HepG2 (cell line): Measurements from ENCODE around the gene PRDX3.
"Not testable (repeated sequence)": the region's sequence is repeated elsewhere in the genome, so short reads cannot be mapped to it uniquely, and the experiment has no call there.

ENCODE experiments used
- KLF6 ChIP-seq: IDR thresholded peaks from 2 replicates; pipeline ENCODE4 v1.8.0; 2016; ENCODE audit warnings: missing biosample characterization, missing genetic modification reagents
- POLR2A ChIP-seq, 2 experiments: IDR thresholded peaks; 2 replicates each; pipeline ENCODE4 v1.6.1; 2011; ENCODE audit warnings: low read depth in 2 of 2, low read length in 2 of 2, mild to moderate bottlenecking in 1 of 2, moderate library complexity in 1 of 2; ENCODE audit not compliant: insufficient read depth in 1 of 2
- SAP130 ChIP-seq: IDR thresholded peaks from 2 replicates; pipeline ENCODE4 v1.6.1; 2016; ENCODE audit warnings: low read depth
- SP2 ChIP-seq: sonication (generic); formaldehyde crosslinking; IDR thresholded peaks from 2 replicates; pipeline ENCODE4 v1.5.1; 2020; ENCODE audit warnings: mild to moderate bottlenecking, missing genetic modification reagents
- TF ChIP-seq, protein P1 (sequence below): sonication (generic); formaldehyde crosslinking; IDR thresholded peaks from 2 replicates; pipeline ENCODE4 v1.5.0; 2020; ENCODE audit warnings: mild to moderate bottlenecking, missing genetic modification reagents, moderate library complexity

- TF ChIP-seq, protein P1, sequence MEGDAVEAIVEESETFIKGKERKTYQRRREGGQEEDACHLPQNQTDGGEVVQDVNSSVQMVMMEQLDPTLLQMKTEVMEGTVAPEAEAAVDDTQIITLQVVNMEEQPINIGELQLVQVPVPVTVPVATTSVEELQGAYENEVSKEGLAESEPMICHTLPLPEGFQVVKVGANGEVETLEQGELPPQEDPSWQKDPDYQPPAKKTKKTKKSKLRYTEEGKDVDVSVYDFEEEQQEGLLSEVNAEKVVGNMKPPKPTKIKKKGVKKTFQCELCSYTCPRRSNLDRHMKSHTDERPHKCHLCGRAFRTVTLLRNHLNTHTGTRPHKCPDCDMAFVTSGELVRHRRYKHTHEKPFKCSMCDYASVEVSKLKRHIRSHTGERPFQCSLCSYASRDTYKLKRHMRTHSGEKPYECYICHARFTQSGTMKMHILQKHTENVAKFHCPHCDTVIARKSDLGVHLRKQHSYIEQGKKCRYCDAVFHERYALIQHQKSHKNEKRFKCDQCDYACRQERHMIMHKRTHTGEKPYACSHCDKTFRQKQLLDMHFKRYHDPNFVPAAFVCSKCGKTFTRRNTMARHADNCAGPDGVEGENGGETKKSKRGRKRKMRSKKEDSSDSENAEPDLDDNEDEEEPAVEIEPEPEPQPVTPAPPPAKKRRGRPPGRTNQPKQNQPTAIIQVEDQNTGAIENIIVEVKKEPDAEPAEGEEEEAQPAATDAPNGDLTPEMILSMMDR, result not testable (repeated sequence)
- TF ChIP-seq POLR2A (IDR thresholded peaks at IDR 0.05; ENCODE audit: insufficient read depth in 1 of 2, low read depth in 2 of 2, low read length in 2 of 2); SAP130 (CRISPR knock-in tag); SP2 (CRISPR knock-in tag); KLF6 (CRISPR knock-in tag): not testable (repeated sequence)
Observed at GRCh38 chr10:119137878-119138277, 40.7 kb downstream of the PRDX3 start.
